ENCODE results near the gene PHLDB1. TPM values are rescaled to one million over a fixed set of nuclear protein-coding genes. Genes with fewer than 3 reads are reported as not detected.
"Not testable (repeated sequence)": the region's sequence is repeated elsewhere in the genome, so short reads cannot be mapped to it uniquely, and the experiment has no call there.

The PHLDB1 gene
- total and polyA plus RNA-seq, 2 of the 8 experiments (the other 6 are each of a cell fraction or from before 2014, with no cell fraction given): 53.9 to 74.8 TPM

DNA sequence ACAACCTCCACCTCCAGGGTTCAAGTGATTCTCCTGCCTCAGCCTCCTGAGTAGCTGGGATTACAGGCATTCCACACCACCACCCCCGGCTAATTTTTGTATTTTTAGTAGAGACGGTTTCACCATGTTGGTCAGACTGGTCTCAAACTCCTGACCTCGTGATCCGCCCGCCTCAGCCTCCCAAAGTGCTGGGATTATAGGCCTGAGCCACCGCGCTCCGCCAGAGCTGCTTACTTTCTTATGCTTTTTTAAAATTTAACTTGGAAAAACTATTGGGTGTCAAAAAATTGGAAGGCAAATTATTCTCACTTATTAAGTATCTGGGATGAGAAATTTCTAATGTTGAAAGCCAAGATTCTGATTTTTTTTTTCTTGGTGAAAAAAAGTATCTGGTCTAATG is 3.7 kb upstream of the PHLDB1 start:
- not testable (repeated sequence) for H2BK120ac ChIP-seq (replicated peaks; ENCODE audit: low read depth, low read length); H2BK12ac ChIP-seq (ENCODE audit: low read depth, low read length); H3K4ac ChIP-seq (replicated peaks; ENCODE audit: insufficient read length, low read depth, low read length); H3K27ac ChIP-seq (ENCODE audit: low read depth, low read length); H2BK15ac ChIP-seq (ENCODE audit: low read length); H4K5ac ChIP-seq (ENCODE audit: insufficient read length, low read depth, low read length); H3K9me3 ChIP-seq (ENCODE audit: insufficient read depth in 2 of 2, low read depth in 1 of 2, low read length in 1 of 2); H3K79me2 ChIP-seq (ENCODE audit: control insufficient read depth in 1 of 2, insufficient read depth in 2 of 2, low read length in 2 of 2); FAIRE-seq; H2BK5ac ChIP-seq (ENCODE audit: low read depth, low read length); DNase-seq (ENCODE audit: low read depth in 1 of 2, low spot score in 2 of 2); H3K4me2 ChIP-seq (ENCODE audit: insufficient read depth in 1 of 2, low read depth in 2 of 2, low read length in 2 of 2); H3K79me1 ChIP-seq (ENCODE audit: low read depth, low read length); H2AK5ac ChIP-seq (ENCODE audit: low read depth, low read length); H3K56ac ChIP-seq (replicated peaks; ENCODE audit: insufficient read length, low read depth, low read length); H4K8ac ChIP-seq (ENCODE audit: extremely low read depth, insufficient read depth, low read length); H3K18ac ChIP-seq (ENCODE audit: extremely low read depth, low read length); H3K23ac ChIP-seq (ENCODE audit: insufficient read length); H4K91ac ChIP-seq (replicated peaks; ENCODE audit: insufficient read length, low read length); H2BK20ac ChIP-seq (ENCODE audit: low read length); H2AFZ ChIP-seq (ENCODE audit: low read length); H3K9ac ChIP-seq (replicated peaks in 1 of 4; ENCODE audit: extremely low read depth in 1 of 4, low read depth in 3 of 4, low read length in 3 of 4); H3K4me3 ChIP-seq (ENCODE audit: extremely low read depth in 1 of 4, insufficient read depth in 2 of 4, low read depth in 3 of 4, low read length in 4 of 4); H3K14ac ChIP-seq (ENCODE audit: insufficient read length); H4K20me1 ChIP-seq (replicated peaks in 1 of 2; ENCODE audit: control insufficient read depth in 1 of 2, insufficient read depth in 2 of 2, low read length in 2 of 2)
- Histone ChIP-seq H3K4me1 (replicated peaks in 1 of 4; ENCODE audit: control insufficient read depth in 3 of 4, insufficient read depth in 4 of 4, low read length in 3 of 4) (peaks cover 4 to 20% (median 12%) of the 10 kb centered on the region in 4 experiments), H3K27me3 (replicated peaks in 1 of 4; ENCODE audit: control insufficient read depth in 3 of 4, extremely low read depth in 1 of 4, insufficient read depth in 3 of 4, low read length in 3 of 4) (peaks cover 26 to 49% (median 48%) of the 10 kb centered on the region in 4 experiments), H3K23me2 (ENCODE audit: low read depth, low read length) (peaks cover 13% of the 10 kb centered on the region; the same call in 1 of the 2 replicates), H3K36me3 (ENCODE audit: control insufficient read depth in 2 of 4, insufficient read depth in 4 of 4, low read length in 3 of 4) (peaks cover 8 to 37% (median 23%) of the 10 kb centered on the region in 4 experiments)
- WGBS, 2 experiments (ENCODE audit: extremely low coverage in 1 of 2, insufficient coverage in 1 of 2, insufficient read length in 1 of 2, insufficient replicate concordance in 2 of 2, low coverage in 1 of 2, low lambda C conversion rate in 2 of 2, missing lambda C conversion rate in 1 of 2): 94% methylated on average over 8 of the region's 8 CpGs; no CpG with 5 or more reads in 1 of the 2 experiments
- POLR2A ChIA-PET (ENCODE audit: partially characterized antibody): interaction anchor here (0.7 to 28.7 kb wide), 8 partner anchors 8 to 411 kb away, joined by 3 to 574 read pairs (median 4); no protein-coding TSS in a partner anchor
- CTCF ChIA-PET (ENCODE audit: partially characterized antibody): interaction anchor here (0.7 to 25.3 kb wide), 9 partner anchors 9 to 319 kb away, joined by 3 to 435 read pairs (median 7); no protein-coding TSS in a partner anchor

Measured in H1 (cell line).